Left ventricle myocardium inferior (tissue), 1 donor: ENCODE results near the gene SURF4. TPM values are rescaled to one million over a fixed set of nuclear protein-coding genes. Genes with fewer than 3 reads are reported as not detected.
"Not testable (repeated sequence)": the region's sequence is repeated elsewhere in the genome, so short reads cannot be mapped to it uniquely, and the experiment has no call there.

Experiments used
- DNase-seq: peaks from one replicate; pipeline ENCODE4 v3.0.0-alpha.2; 2020
- H3K27ac ChIP-seq: fragments of 200-600 bp; replicated peaks from 2 replicates; pipeline ENCODE4 v1.8.0; 2021
- H3K27me3 ChIP-seq: fragments of 200-600 bp; 2 replicates; pipeline ENCODE4 v1.8.0; 2021; ENCODE audit warnings: low read depth
- H3K36me3 ChIP-seq: fragments of 200-600 bp; 2 replicates; pipeline ENCODE4 v1.8.0; 2021
- H3K4me1 ChIP-seq: fragments of 200-600 bp; 2 replicates; pipeline ENCODE4 v1.8.0; 2021
- H3K4me3 ChIP-seq: fragments of 200-600 bp; 2 replicates; pipeline ENCODE4 v1.8.0; 2021; ENCODE audit warnings: mild to moderate bottlenecking, moderate library complexity
- H3K9me3 ChIP-seq: fragments of 200-600 bp; replicated peaks from 2 replicates; pipeline ENCODE4 v1.8.0; 2021
- intact Hi-C: fragments of 100-400 bp; cut with micrococcal nuclease; formaldehyde crosslinking; loops from one replicate; pipeline ENCODE4 v1.11.0; 2022
- total RNA-seq: library from RNA; stranded (reverse); fragmentation: NEBNext Ultra II Directional; extraction: Animal tissue kit (Norgen Biotek cat#: 25700); gene quantifications from one replicate; pipeline ENCODE4 v1.2.1, GENCODE V29; 2021
- TF ChIP-seq, protein P1 (sequence below): fragments of 200-600 bp; IDR thresholded peaks from 2 replicates; pipeline ENCODE4 v1.8.0; 2021; ENCODE audit warnings: antibody characterized with exemption, mild to moderate bottlenecking, borderline replicate concordance
- donor health status: DM: no; HTN: yes; CAD: no; lungs with severe emphysema.

The SURF4 gene
- total RNA-seq, 1 donor from 2014 or later = 61.9 TPM

DNA sequence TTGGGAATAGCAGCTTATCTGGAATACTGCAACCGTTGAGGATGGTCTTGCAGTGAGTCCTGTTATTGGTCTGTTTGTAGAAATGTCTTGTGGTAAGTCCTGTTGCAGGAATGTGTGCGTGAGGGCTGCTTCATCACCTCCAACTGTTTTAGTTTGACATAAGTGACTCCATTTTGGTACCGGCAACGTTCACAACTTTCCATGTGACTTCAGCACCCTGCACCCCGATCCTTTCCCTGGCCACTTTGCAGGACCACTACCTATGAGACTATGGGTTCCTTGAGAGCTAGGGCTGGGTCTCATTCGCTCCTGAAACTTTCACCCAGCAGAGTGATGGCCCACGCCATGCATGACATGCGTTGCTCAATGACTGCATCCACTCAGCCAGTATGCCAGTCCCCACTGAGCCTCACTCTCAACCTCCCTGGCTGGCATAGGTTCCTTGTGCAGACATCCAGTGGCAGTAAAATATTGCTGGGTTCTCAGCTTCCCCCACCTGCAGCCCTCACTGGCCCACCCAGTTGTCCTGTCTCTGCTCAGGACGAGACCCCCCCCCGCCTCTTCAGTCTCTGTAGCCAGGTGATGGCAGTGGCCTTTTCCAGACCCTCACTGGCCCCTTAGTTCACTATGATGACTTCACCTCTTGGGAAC is 47.9 kb downstream of the SURF4 start:
- no peak overlapping the region for H3K27ac ChIP-seq
- H3K4me3 ChIP-seq = no peak overlapping the region
- intact Hi-C loops = loop anchor here (10.0 kb wide), 1 partner anchor 143 kb away; no protein-coding TSS in a partner anchor
- peaks cover 6% of the 10 kb centered on the region for H3K4me1 ChIP-seq
- no peaks in the 10 kb centered on the region for H3K27me3 ChIP-seq
- no peak for DNase-seq
- peaks cover 27% of the 10 kb centered on the region for H3K36me3 ChIP-seq
- H3K9me3 ChIP-seq = no peaks in the 10 kb centered on the region
- TF ChIP-seq, protein P1, sequence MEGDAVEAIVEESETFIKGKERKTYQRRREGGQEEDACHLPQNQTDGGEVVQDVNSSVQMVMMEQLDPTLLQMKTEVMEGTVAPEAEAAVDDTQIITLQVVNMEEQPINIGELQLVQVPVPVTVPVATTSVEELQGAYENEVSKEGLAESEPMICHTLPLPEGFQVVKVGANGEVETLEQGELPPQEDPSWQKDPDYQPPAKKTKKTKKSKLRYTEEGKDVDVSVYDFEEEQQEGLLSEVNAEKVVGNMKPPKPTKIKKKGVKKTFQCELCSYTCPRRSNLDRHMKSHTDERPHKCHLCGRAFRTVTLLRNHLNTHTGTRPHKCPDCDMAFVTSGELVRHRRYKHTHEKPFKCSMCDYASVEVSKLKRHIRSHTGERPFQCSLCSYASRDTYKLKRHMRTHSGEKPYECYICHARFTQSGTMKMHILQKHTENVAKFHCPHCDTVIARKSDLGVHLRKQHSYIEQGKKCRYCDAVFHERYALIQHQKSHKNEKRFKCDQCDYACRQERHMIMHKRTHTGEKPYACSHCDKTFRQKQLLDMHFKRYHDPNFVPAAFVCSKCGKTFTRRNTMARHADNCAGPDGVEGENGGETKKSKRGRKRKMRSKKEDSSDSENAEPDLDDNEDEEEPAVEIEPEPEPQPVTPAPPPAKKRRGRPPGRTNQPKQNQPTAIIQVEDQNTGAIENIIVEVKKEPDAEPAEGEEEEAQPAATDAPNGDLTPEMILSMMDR = no peak

DNA sequence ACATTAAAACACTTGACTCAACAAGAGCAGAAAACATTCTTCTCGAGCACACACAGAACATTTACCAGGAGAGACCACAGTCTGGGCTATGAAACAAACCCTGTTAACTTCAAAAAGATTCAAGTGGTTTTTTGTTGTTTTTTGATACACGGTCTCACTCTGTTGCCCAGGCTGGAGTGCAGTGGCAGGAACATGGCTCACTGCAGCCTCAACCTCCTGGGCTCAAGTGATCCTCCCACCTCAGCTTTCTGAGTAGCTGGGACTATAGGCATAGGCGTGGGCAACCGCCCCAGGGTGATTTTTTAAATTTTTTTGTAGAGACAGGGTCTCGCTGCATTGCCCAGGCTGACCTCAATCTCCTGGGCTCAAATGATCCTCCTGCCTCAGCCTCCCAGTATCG is 48.8 kb downstream of the SURF4 start:
- not testable (repeated sequence) for H3K4me3 ChIP-seq, H3K27ac ChIP-seq, DNase-seq, H3K27me3 ChIP-seq, H3K4me1 ChIP-seq, H3K9me3 ChIP-seq
- H3K36me3 ChIP-seq = peaks cover 17% of the 10 kb centered on the region
- intact Hi-C loops = loop anchor here (10.0 kb wide), 1 partner anchor 142 kb away; no protein-coding TSS in a partner anchor

DNA sequence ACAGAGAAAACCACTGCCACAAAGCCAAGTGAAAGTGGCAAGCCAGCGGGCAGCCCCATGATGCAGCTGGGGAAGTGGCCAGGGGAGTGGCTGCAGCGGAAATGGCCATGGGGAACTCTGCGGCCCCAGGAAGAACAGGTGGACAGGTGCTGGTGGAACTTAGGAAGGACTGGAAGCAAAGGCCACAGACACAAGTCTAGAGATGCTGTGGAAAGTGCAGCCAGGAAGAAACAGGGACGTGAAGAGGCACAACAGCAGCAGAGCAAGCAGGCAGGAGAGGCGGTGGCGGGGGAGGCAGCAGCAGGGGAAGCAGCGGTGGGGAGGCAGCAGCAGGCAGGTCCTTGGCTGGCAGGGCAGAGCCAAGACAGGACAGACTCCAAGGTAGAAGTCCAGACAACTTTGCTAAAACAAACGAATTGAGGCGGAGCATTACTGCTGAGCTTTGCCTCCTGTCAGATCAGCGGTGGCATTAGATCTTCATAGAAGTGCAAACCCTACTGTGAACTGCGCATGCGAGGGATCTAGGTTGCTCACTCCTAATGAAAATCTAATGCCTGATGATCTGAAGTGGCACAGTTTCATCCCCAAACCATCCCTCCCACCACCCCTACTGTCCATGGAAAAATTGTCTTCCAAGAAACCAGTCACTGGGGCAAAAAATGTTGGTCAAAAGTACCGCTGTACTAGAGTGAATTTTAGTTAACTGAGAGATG is 51.7 kb downstream of the SURF4 start:
- Histone ChIP-seq H3K36me3 (no peaks in the 10 kb centered on the region), H3K4me3 (no peak overlapping the region), H3K27me3 (peaks cover 7% of the 10 kb centered on the region), H3K4me1 (peaks cover 4% of the 10 kb centered on the region), H3K9me3 (no peaks in the 10 kb centered on the region), H3K27ac (no peak overlapping the region)
- intact Hi-C loops = loop anchor here (10.0 kb wide), 1 partner anchor 139 kb away; no protein-coding TSS in a partner anchor
- TF ChIP-seq, protein P1 = no peak
- DNase-seq = no peak

DNA sequence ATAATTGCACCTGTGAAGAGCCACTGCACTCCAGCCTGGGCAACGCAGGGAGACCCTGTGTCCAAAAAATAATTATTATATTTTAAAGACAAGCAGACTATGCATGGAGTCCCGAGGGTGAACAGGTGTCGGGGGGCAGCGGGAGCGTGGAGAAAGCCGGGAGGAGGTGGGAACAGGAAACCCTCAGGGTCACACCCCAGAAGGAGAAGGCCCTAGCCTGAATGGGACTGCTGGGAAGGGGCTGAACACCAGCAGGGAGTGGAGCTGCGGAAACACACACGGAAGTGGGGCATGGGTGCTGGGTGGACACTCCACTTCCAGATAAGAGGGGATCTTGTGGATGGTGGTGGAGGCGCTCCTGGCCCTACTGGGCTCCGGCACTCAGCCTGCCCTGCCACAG is 52.6 kb downstream of the SURF4 start:
- intact Hi-C loops = loop anchor here (10.0 kb wide), 1 partner anchor 138 kb away; no protein-coding TSS in a partner anchor

DNA sequence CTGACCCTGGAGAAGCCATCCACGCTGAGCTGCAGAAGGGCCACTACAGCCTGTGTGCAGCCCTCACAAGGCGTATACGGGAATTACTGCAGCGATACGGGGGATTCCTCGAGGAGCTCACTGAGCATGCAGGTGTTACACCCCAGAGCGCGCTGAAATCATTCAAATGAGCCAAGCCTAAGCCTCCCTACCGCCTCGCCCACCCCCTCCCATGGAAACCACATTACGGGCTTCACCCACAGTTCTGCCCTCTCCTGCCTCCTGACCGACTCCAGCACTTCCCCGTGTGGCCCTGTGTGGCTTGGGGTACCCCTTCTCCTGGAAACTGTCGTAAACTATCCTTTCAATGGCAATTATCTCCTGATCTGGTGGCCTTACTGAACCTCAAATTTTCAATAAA is 53.2 kb downstream of the SURF4 start:
- Histone ChIP-seq H3K4me3 (no peak overlapping the region), H3K36me3 (no peaks in the 10 kb centered on the region), H3K9me3 (no peaks in the 10 kb centered on the region), H3K27ac (no peak overlapping the region), H3K27me3 (peaks cover 12% of the 10 kb centered on the region), H3K4me1 (no peaks in the 10 kb centered on the region)
- no peak for DNase-seq
- intact Hi-C loops = loop anchor here (10.0 kb wide), 1 partner anchor 138 kb away; no protein-coding TSS in a partner anchor
- TF ChIP-seq, protein P1 = no peak

More for the DNA sequence above, 52.6 kb downstream of the SURF4 start:
- H3K27ac ChIP-seq = no peak overlapping the region
- no peaks in the 10 kb centered on the region for H3K36me3 ChIP-seq
- peaks cover 12% of the 10 kb centered on the region for H3K27me3 ChIP-seq
- TF ChIP-seq, protein P1 = no peak
- H3K4me1 ChIP-seq = no peaks in the 10 kb centered on the region
- no peaks in the 10 kb centered on the region for H3K9me3 ChIP-seq
- no peak overlapping the region for H3K4me3 ChIP-seq
- DNase-seq = no peak

DNA sequence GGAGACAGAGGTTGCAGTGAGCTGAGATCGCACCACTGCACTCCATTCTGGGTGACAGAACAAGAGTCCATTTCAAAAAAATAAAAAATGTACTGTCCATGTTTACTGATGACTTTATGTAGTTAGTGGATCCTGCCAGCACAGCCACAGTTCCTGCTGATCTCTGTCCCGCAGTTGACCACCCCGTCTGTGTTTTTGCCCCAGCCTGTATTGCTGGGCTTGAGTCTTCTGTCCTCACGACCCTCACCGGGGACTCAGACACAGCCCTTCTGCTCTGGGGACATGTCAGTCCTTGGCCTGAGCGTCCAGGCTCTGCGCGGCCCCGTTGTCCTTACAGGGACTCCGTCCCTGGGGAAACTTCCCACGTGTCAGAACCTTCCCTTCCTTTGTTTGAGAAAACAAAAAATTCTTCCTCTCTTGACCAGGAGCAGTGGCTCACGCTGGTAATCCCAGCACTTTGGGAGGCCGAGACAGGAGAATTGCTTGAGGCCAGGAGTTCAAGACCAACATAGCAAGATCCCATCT is 54.4 kb downstream of the SURF4 start:
- Histone ChIP-seq H3K27me3 (peaks cover 14% of the 10 kb centered on the region), H3K36me3 (no peaks in the 10 kb centered on the region), H3K4me1 (no peaks in the 10 kb centered on the region), H3K4me3 (no peak overlapping the region), H3K9me3 (no peaks in the 10 kb centered on the region), H3K27ac (no peak overlapping the region)
- no peak for DNase-seq
- intact Hi-C loops = loop anchor here (10.0 kb wide), 1 partner anchor 137 kb away; no protein-coding TSS in a partner anchor
- TF ChIP-seq, protein P1 = no peak
